GM18526 (cell line): ENCODE data around the gene CLN5.

Experiments
- POLR2A ChIP-seq: IDR thresholded peaks from 3 replicates; pipeline ENCODE4 v1.6.1; 2011; ENCODE audit not compliant: insufficient read length; ENCODE audit errors: extremely low read depth

Gene CLN5

GRCh38 chr13:76991796-76992547 is at the start of gene CLN5:
Gene CLN5 (plus strand): TSS chr13:76992081. CDS start chr13:76992099, 18 bp downstream.
- TF ChIP-seq POLR2A = peak; percentile 98

- no peak for TF ChIP-seq POLR2A
Measured at GRCh38 chr13:76942363-76942762, 49.5 kb upstream of the CLN5 start.

- no peak for TF ChIP-seq POLR2A
Measured at GRCh38 chr13:76943646-76944045, 48.2 kb upstream of the CLN5 start.

GRCh38 chr13:76944456-76944855 is 47.4 kb upstream of the CLN5 start:
- no peak for TF ChIP-seq POLR2A

GRCh38 chr13:76948149-76948548 is 43.7 kb upstream of the CLN5 start, which contains the start of gene ACOD1:
Gene ACOD1 (plus strand): TSS chr13:76948511. CDS start chr13:76948559, 48 bp downstream.
- no peak for TF ChIP-seq POLR2A

GRCh38 chr13:76950101-76950500 is 41.8 kb upstream of the CLN5 start:
- TF ChIP-seq POLR2A = no peak

GRCh38 chr13:76953968-76954367 is 37.9 kb upstream of the CLN5 start:
- no peak for TF ChIP-seq POLR2A

GRCh38 chr13:76954538-76954937 is 37.3 kb upstream of the CLN5 start:
- no peak for TF ChIP-seq POLR2A

- no peak for TF ChIP-seq POLR2A
Measured at GRCh38 chr13:76955193-76955592, 36.7 kb upstream of the CLN5 start.

- TF ChIP-seq POLR2A = no peak
Measured at GRCh38 chr13:76955661-76956060, 36.2 kb upstream of the CLN5 start.

GRCh38 chr13:76958841-76959432 is 32.9 kb upstream of the CLN5 start:
- TF ChIP-seq POLR2A = no peak

- TF ChIP-seq POLR2A = no peak
Measured at GRCh38 chr13:76965759-76966421, 26.0 kb upstream of the CLN5 start.

- no peak for TF ChIP-seq POLR2A
Measured at GRCh38 chr13:76967031-76967430, 24.9 kb upstream of the CLN5 start.

- TF ChIP-seq POLR2A = no peak
Measured at GRCh38 chr13:76968041-76968440, 23.8 kb upstream of the CLN5 start.

- no peak for TF ChIP-seq POLR2A
Measured at GRCh38 chr13:76969488-76970365, 22.2 kb upstream of the CLN5 start.

- no peak for TF ChIP-seq POLR2A
Measured at GRCh38 chr13:76971215-76971614, 20.7 kb upstream of the CLN5 start.
